Activated CD8-positive, alpha-beta memory T cell treated with anti-CD3 and anti-CD28 coated beads, Interleukin-2, amount 50 U/mL, for 24 hours (primary cell): ENCODE data around the gene IYD.
"Not testable (repeated sequence)": the region's sequence is repeated elsewhere in the genome, so short reads cannot be mapped to it uniquely, and the experiment has no call there.

ENCODE experiments used
- DNase-seq: peaks from one replicate; pipeline ENCODE4 v3.0.0-alpha.2; 2020; ENCODE audit errors: extremely low read depth

IYD gene

GRCh38 chr6:150352321-150353296 is 16.2 kb upstream of the IYD start:
- DNase-seq: no peak

- DNase-seq: no peak
These were observed 15.4 kb upstream of the IYD start for GRCh38 chr6:150353445-150353844.

- DNase-seq: no peak
These were observed 13.8 kb upstream of the IYD start for GRCh38 chr6:150354754-150355571.

- DNase-seq: no peak
These were observed 12.9 kb upstream of the IYD start for GRCh38 chr6:150355932-150356331.

- DNase-seq: no peak
These were observed 6.9 kb upstream of the IYD start for GRCh38 chr6:150361876-150362275.

- no peak for DNase-seq
These were observed 5.1 kb upstream of the IYD start for GRCh38 chr6:150363733-150364132.

GRCh38 chr6:150366118-150366778 is 2.6 kb upstream of the IYD start:
- DNase-seq: no peak

- no peak for DNase-seq
These were observed 596 bp downstream of the IYD start for GRCh38 chr6:150369408-150369807.

GRCh38 chr6:150370112-150370511 is 1.3 kb downstream of the IYD start:
- DNase-seq: no peak

- DNase-seq: no peak
These were observed 2.5 kb downstream of the IYD start for GRCh38 chr6:150371356-150371755.

GRCh38 chr6:150372051-150372450 is 3.2 kb downstream of the IYD start:
- DNase-seq: no peak

GRCh38 chr6:150373260-150373701 is 4.5 kb downstream of the IYD start:
- DNase-seq: no peak

GRCh38 chr6:150374346-150374745 is 5.5 kb downstream of the IYD start:
- DNase-seq: not testable (repeated sequence)

- no peak for DNase-seq
These were observed 8.5 kb downstream of the IYD start for GRCh38 chr6:150377211-150377781.

- DNase-seq: no peak
These were observed 11.4 kb downstream of the IYD start for GRCh38 chr6:150380256-150380655.

- DNase-seq: no peak
These were observed 13.4 kb downstream of the IYD start for GRCh38 chr6:150382171-150382570.

GRCh38 chr6:150391414-150391813 is 22.6 kb downstream of the IYD start:
- no peak for DNase-seq

- no peak for DNase-seq
These were observed 23.1 kb downstream of the IYD start for GRCh38 chr6:150391890-150392289.

- DNase-seq: no peak
These were observed 23.8 kb downstream of the IYD start for GRCh38 chr6:150392452-150393220.

- DNase-seq: no peak
These were observed 25.5 kb downstream of the IYD start for GRCh38 chr6:150394053-150394898.
